ENCODE results near the gene SUSD6.
"Not testable (repeated sequence)": the region's sequence is repeated elsewhere in the genome, so short reads cannot be mapped to it uniquely, and the experiment has no call there.

The SUSD6 gene

DNA sequence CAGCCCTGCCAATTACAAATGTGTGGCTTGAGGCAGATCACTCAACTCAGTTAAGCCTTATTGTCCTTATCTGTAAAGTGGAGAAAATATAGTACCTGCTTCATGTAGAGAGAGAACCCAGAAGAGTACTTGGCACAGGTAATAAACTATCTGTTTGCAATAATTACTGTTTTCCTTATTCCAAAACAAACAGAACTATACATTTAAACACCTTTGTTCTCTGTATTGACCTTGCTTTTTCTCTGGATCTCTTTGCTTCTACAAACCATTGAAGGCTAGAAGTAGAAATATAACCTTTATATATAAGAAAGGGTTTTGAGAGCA lies 84.8 kb downstream of the SUSD6 start:
- DNase-seq, result no peak

GRCh38 chr14:69696633-69697557 lies 85.5 kb downstream of the SUSD6 start:
- DNase-seq, result peak; percentile 44

DNA sequence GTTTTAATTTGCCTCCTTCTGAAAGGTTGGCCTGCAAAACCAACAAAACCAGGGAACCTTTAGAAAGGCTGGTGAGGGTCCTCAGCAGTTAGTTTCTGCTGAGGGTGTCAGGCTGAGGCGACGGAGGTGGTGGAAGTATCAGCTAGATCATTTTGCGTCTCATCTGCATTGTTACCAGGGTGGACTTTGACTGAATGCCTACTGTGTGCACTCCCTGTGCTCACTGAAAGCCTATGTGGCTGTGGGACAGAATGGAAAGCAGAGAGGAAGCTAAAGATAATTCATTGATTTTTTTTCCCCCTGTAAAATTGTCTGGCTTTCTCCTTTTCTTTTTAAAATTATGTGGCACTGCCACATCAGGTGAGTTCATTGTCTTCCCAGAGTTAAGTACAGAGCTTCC lies 87.2 kb downstream of the SUSD6 start:
- no peak for DNase-seq

GRCh38 chr14:69699243-69699642 lies 87.8 kb downstream of the SUSD6 start:
- DNase-seq, result not testable (repeated sequence)

DNA sequence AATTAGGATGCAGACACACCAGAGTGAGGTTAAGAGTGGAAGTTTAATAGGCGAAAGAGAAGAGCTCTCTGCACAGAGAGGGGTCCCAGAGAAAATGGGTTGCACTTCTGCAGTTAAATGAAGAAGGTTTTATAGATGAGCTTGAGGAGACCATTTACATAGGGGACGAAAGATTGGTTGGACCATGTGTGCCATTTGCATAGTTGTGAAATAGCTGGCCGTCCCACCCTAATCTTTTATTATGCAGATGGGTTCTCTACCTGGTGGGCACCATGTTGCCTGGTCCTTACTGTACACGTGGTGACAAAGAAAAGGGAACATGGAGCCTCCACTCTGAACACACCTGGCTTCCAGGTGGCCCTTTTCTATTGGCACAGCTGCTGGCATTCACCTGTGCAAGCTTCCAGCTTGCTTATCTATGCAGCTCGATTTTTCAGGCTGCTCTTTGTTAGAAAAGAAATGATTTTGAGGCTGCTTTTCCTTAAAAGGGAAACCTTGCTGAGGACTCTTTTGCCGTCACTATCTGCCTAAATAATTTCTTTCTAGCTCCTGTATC lies 88.4 kb downstream of the SUSD6 start:
- DNase-seq, result no peak

GRCh38 chr14:69700575-69700974 lies 89.2 kb downstream of the SUSD6 start:
- no peak for DNase-seq

- DNase-seq, result no peak
These were observed 89.9 kb downstream of the SUSD6 start for GRCh38 chr14:69701291-69701690.

GRCh38 chr14:69701857-69702256 lies 90.5 kb downstream of the SUSD6 start:
- no peak for DNase-seq

DNA sequence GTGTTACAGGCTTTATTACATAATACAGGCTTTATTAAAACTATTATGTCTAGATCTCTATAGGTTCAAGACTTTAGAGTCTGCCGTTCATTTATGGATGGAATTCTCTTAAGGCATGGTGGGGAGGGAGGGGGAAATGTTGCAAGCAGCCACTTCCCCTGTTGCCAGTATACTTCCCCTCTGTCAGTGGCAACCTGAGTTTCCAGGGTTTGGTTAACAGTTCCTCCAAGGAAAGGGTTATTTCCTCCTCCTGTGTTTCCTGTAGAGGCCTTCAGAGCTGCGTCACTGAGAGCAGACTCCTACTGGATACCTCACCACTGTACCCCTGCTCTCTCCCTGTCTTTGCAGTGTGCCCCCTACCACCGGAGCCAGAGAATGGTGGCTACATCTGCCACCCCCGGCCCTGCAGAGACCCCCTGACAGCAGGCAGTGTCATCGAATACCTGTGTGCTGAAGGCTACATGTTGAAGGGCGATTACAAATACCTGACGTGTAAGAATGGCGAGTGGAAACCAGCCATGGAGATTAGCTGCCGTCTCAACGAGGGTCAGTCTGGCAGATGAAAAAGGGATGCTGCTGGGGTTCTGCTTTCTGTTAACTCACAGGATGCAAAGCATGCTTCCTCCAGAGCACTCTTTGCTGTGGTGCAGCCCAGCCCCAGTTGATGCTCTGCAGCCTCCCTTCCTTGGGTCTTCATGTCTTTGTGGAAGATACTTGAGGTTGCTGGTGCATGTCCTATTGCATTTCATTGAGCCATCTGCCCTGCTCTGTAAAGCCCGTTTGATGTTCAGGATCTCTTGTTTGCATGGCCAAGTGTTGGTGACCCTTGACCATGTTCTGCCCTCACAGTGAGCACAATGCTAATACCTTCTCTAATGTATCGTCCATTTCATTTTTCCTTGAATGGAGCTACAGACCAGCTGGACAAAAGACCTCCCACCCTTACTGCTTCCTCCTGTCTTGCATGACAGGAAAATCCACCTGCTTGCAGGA lies 91.9 kb downstream of the SUSD6 start:
- DNase-seq, result no peak

DNA sequence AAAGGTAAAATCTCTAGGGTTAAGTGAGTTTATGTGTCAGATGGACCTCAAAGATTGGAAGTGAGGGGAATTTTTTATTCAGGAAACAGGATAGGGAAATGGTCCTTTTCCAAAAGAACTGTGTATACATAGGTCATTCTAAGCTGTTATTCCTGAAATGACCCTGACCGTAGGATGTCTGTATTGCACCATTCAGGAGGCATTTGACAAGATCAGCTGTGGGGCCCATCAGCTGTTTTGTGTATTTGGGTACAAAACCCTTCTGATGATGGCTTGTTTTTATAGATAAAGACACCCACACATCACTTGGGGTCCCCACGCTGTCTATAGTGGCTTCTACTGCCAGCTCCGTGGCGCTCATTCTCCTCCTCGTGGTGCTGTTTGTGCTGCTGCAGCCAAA lies 92.9 kb downstream of the SUSD6 start:
- DNase-seq, result no peak

GRCh38 chr14:69705706-69706105 lies 94.3 kb downstream of the SUSD6 start:
- DNase-seq, result no peak

DNA sequence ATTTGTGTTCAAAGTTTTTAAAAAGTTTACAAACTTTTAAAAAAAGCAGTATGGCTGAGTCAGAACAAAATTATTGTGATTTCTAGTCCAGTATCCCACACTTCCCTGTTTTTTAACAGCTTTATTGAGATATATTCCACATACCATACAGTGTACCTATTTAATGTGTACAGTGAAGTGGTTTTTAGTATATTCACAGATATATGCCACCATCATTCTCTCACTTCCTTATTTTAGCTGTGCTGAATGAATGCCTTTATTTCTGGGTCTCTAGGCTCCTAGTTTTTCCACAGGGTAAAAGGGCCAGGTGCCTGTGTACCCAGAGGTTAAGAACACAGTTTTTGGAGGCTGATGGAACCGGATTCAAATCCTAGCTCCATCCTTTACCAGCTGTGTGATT lies 96.7 kb downstream of the SUSD6 start:
- DNase-seq, result no peak

GRCh38 chr14:69708586-69709560 lies 97.5 kb downstream of the SUSD6 start:
- no peak for DNase-seq

GRCh38 chr14:69710378-69710777 lies 99.0 kb downstream of the SUSD6 start:
- DNase-seq, result no peak

DNA sequence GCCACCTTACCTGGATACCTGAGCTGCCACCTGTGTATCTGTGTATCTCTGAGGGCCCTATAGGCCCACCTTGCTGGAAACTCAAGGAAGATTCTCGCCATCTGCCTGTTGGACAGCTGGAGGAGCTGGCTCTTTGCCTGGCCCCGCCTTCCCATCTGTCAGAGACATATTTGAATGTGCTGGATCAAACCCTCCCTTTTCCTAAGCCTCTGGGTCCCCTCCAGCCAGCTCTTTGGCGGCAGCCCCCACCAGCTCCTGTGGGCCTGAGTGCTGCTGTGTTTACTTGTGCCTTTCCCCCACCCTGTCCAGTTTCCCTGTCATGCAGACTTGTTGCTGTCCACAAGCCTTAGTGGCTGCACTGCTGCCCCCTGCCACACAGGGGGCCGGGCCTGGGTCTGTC lies 99.7 kb downstream of the SUSD6 start:
- DNase-seq, result no peak

DNA sequence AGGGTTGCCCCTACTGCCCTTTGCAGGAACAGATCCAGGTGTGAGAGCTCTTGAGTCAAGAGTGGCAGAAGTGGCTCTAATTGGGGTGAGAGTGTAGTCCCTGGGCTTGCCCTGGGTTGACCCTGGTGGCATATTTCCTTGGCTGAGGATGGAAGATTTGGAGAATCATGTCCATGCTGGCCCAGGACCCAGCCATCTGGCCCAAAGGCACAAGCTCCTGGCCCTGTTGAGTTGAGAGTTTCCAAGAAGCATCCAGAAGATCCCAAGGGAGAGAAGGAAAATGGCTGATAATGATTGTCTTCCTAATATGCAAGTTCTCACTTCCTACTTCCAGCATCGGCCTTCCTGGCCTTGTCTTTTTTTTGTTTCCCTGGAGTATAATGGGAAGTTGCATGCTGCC lies 100.1 kb downstream of the SUSD6 start:
- DNase-seq, result no peak

DNA sequence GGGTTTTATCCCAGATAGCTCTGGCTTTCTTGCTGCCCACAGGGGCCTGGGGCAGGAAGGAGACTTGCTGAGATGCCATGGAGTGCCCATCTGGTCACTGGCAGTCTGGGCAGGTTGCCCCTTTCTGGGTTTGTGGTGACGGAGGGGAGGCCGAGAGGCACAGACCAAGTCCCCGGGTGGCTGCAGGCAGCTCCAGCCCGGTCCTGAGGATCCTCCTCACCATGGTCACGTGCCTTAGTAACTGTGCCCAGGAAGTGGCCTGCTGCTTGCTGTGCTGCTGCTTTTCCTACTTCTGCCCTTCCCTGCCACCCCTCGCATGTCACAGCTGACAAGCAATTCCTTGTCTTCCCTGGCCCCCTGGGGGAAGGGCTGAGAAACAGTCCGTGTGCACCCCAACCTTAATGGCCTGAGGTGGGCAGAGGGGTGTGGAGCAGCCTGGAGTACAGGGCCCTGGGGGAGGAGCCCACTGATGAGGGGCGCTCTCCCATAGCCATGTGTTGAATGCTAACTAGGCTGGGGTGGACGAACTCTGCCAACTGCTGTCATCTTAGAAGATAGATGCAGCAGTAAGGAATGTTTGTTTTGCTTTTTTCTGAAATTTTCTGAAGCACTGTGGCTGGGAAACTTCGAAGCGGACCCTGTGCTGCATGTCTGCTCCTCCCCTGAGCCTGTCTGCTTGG lies 100.6 kb downstream of the SUSD6 start:
- peak; percentile 30 for DNase-seq

DNA sequence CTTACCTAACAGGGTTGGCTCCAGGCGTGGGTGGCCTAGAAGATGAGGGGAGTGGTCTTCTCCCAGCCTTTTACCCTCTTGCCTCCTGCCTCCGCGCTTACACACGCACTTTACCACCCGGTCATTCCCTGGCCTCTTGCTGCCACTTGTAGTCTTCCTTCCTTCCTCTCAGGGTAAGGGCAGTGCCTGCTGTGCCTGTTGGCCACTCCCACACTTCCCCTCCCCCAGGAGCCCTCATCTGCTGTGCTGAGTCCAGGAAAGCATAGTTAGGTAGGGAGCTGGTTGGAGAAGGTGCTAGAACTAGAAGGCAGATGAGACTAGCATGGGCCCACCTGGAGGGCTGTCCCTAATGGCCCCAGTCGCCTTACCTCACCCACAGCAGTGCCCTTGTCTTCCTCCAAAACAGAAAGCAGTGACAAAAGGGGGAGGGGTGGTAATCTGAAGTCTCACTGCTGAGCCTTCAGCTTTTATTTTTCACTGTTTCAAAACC lies 101.2 kb downstream of the SUSD6 start:
- DNase-seq, result no peak

- DNase-seq, result no peak
These were observed 101.9 kb downstream of the SUSD6 start for GRCh38 chr14:69713209-69713781.

- no peak for DNase-seq
These were observed 102.7 kb downstream of the SUSD6 start for GRCh38 chr14:69713993-69714679.
